Neural cell (in vitro differentiated cells): ENCODE measurements around the gene DYNLT4. TPM values are rescaled to one million over a fixed set of nuclear protein-coding genes. Genes with fewer than 3 reads are reported as not detected.

Experiments used
- H2AFZ ChIP-seq: fragments of 200-600, 300-800 bp; sonication (generic), shearing (Covaris generic); 2 replicates; pipeline ENCODE4 v1.6.0; 2014; ENCODE audit warnings: low read depth, mild to moderate bottlenecking, antibody characterized with exemption, low read length, moderate library complexity
- H3F3A ChIP-seq: fragments of 200-600 bp; shearing (Covaris generic); 2 replicates; pipeline ENCODE4 v1.6.1; 2016; ENCODE audit warnings: mild to moderate bottlenecking, moderate library complexity, mixed read lengths, antibody characterized with exemption, low read length; ENCODE audit not compliant: insufficient read depth, poor library complexity, severe bottlenecking
- H3K27ac ChIP-seq: fragments of 200-600, 300-800 bp; sonication (generic), shearing (Covaris generic); 2 replicates; pipeline ENCODE4 v1.5.1; 2014; ENCODE audit warnings: mild to moderate bottlenecking, low read length, moderate library complexity
- H3K27me3 ChIP-seq: fragments of 300-800, 200-600 bp; sonication (generic), shearing (Covaris generic); 2 replicates; pipeline ENCODE4 v1.6.0; 2014; ENCODE audit warnings: mild to moderate bottlenecking, low read depth, low read length, moderate library complexity; ENCODE audit not compliant: insufficient read depth
- H3K36me3 ChIP-seq: fragments of 300-800, 200-600 bp; sonication (generic), shearing (Covaris generic); 2 replicates; pipeline ENCODE4 v1.5.1; 2014; ENCODE audit warnings: mild to moderate bottlenecking, antibody characterized with exemption, low read length, moderate library complexity; ENCODE audit not compliant: insufficient read depth
- H3K4me2 ChIP-seq: fragments of 300-800, 200-600 bp; sonication (generic), shearing (Covaris generic); 2 replicates; pipeline ENCODE4 v1.6.0; 2014; ENCODE audit warnings: mild to moderate bottlenecking, low read length
- H3K4me3 ChIP-seq: fragments of 300-800, 200-600 bp; sonication (generic), shearing (Covaris generic); 2 replicates; pipeline ENCODE4 v1.5.1; 2014; ENCODE audit warnings: mild to moderate bottlenecking, low read length, moderate library complexity
- H3K79me2 ChIP-seq: fragments of 200-600 bp; shearing (Covaris generic); replicated peaks from 2 replicates; pipeline ENCODE4 v1.6.0; 2014; ENCODE audit warnings: mild to moderate bottlenecking, low read length, moderate library complexity; ENCODE audit not compliant: insufficient read depth
- H3K9ac ChIP-seq: fragments of 300-800, 200-600 bp; sonication (generic), shearing (Covaris generic); 2 replicates; pipeline ENCODE4 v1.6.1; 2016; ENCODE audit warnings: mild to moderate bottlenecking, low read length, mixed read lengths
- H3K9me2 ChIP-seq: fragments of 200-600 bp; shearing (Covaris generic); 2 replicates; pipeline ENCODE4 v1.6.1; 2016; ENCODE audit warnings: mild to moderate bottlenecking, low read length, mixed read lengths; ENCODE audit not compliant: insufficient read depth
- H3K9me3 ChIP-seq: fragments of 200-600, 300-800 bp; sonication (generic), shearing (Covaris generic); 2 replicates; pipeline ENCODE4 v1.6.1; 2016; ENCODE audit warnings: mild to moderate bottlenecking, mixed run types, low read length, moderate library complexity, mixed read lengths
- H4K20me1 ChIP-seq: fragments of 200-600 bp; shearing (Covaris generic); 2 replicates; pipeline ENCODE4 v1.6.1; 2016; ENCODE audit warnings: mild to moderate bottlenecking, mixed run types; ENCODE audit not compliant: insufficient read depth
- EP300 ChIP-seq: fragments of 450-650 bp; conservative IDR thresholded peaks from 2 replicates; pipeline ENCODE4 v1.6.1; 2014; ENCODE audit warnings: antibody characterized with exemption, mild to moderate bottlenecking, moderate library complexity; ENCODE audit not compliant: poor library complexity, severe bottlenecking
- EZH2 ChIP-seq: fragments of 200-600, 300-800 bp; shearing (Covaris generic), sonication (generic); IDR thresholded peaks from 2 replicates; pipeline ENCODE4 v1.6.1; 2014; ENCODE audit warnings: antibody characterized with exemption, low read length, borderline replicate concordance, mild to moderate bottlenecking; ENCODE audit not compliant: insufficient read depth, poor library complexity, severe bottlenecking
- MXI1 ChIP-seq: fragments of 450-650 bp; conservative IDR thresholded peaks from 2 replicates; pipeline ENCODE4 v1.6.1; 2014; ENCODE audit warnings: antibody characterized with exemption, mild to moderate bottlenecking; ENCODE audit not compliant: poor library complexity, severe bottlenecking
- POLR2AphosphoS5 ChIP-seq: IDR thresholded peaks from 2 replicates; pipeline ENCODE4 v1.6.1; 2012
- RAD21 ChIP-seq: fragments of 450-650 bp; conservative IDR thresholded peaks from 2 replicates; pipeline ENCODE4 v1.6.1; 2014; ENCODE audit warnings: antibody characterized with exemption, mild to moderate bottlenecking, moderate library complexity
- SMC3 ChIP-seq: fragments of 450-650 bp; conservative IDR thresholded peaks from 2 replicates; pipeline ENCODE4 v1.6.1; 2014; ENCODE audit warnings: antibody characterized with exemption, mild to moderate bottlenecking, moderate library complexity; ENCODE audit not compliant: poor library complexity
- TAF1 ChIP-seq: IDR thresholded peaks from 2 replicates; pipeline ENCODE4 v1.6.1; 2012; ENCODE audit warnings: low read depth
- polyA plus RNA-seq: library from polyadenylated mRNA; depleted of rRNA; stranded (reverse); fragments of >200 nt; gene quantifications from 2 replicates; pipeline ENCODE4 v1.2.3, GENCODE V29; 2014
- TF ChIP-seq, protein P1 (sequence below): IDR thresholded peaks from 2 replicates; pipeline ENCODE4 v1.6.1; 2012; ENCODE audit warnings: borderline replicate concordance
- TF ChIP-seq, protein P2 (sequence below): fragments of 450-650 bp; IDR thresholded peaks from 2 replicates; pipeline ENCODE4 v1.5.1; 2014; ENCODE audit warnings: antibody characterized with exemption, mild to moderate bottlenecking, moderate library complexity; ENCODE audit not compliant: poor library complexity, severe bottlenecking

DYNLT4 gene
- polyA plus RNA-seq, 1 donor from 2014 or later: not detected

DNA sequence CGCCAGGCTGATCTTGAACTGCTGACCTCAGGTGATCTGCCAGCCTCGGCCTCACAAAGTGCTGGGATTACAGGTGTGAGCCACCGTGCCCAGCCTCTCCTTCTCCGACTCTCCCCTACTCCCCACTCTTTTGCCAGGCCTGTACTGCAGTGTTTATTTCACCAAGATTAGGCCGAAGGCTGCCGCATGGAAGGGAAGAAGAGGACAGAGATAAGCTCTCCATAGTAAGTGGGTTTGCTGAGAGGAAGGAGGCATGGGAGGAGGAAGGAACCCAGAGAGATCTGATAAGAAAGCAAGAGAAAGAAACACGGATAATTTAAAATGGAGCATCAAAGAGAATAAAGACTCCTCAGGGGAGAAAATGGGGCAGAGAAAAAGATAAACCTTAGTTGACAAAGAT lies 27.2 kb upstream of the DYNLT4 start:
- no peak overlapping the region for H3K4me2 ChIP-seq
- H3K4me3 ChIP-seq: no peak overlapping the region

DNA sequence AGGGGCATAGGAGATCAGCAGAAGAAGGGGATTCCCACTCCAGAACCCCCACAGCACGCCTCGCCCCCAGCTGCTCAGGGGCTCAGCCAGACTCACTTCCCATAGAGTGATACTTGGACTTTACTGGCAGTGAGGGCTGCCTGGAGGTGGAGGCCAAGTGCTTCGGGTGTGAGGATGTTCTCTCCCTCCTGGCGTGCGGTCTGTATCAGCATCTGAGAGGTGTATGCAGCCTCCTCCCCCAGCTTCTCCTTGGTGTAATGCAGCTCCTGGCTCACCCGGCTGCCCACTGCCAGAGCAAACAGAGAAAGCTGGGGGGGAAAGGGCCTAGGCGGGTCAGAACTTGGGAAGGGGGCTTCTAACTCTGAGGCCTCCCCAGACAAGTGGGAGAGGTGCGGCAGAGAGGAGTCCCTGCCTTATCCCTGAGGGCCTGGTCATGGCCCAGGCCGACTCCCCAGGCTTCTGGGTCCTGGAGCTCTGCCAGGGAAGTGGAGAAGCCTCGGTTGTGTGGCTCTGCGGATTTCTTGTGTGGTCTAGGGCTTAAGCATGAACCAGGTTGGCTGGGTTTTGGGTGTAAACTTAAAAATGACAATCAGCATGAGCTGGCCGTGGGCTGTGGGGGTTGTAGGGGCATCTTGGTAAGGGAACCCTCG lies 25.0 kb upstream of the DYNLT4 start:
- no peak for TF ChIP-seq RAD21
- H3K27ac ChIP-seq: no peak overlapping the region
- no peaks in the 10 kb centered on the region for H3K9me2 ChIP-seq
- no peak overlapping the region for H2AFZ ChIP-seq
- H3K79me2 ChIP-seq: no peaks in the 10 kb centered on the region
- no peaks in the 10 kb centered on the region for H3K36me3 ChIP-seq
- no peak overlapping the region for H3K4me2 ChIP-seq
- no peaks in the 10 kb centered on the region for H3K9me3 ChIP-seq
- no peaks in the 10 kb centered on the region for H3K27me3 ChIP-seq
- no peak overlapping the region for H3K4me3 ChIP-seq
- no peaks in the 10 kb centered on the region for H4K20me1 ChIP-seq
- no peak overlapping the region for H3K9ac ChIP-seq
- H3F3A ChIP-seq: no peaks in the 10 kb centered on the region

More for the DNA sequence above, 27.2 kb upstream of the DYNLT4 start:
- Histone ChIP-seq H3K27me3 (no peaks in the 10 kb centered on the region), H3K36me3 (no peaks in the 10 kb centered on the region), H3K9ac (no peak overlapping the region), H2AFZ (no peak overlapping the region), H3K27ac (no peak overlapping the region), H3K9me2 (no peaks in the 10 kb centered on the region), H3K9me3 (no peaks in the 10 kb centered on the region), H3F3A (no peaks in the 10 kb centered on the region), H4K20me1 (no peaks in the 10 kb centered on the region), H3K79me2 (no peaks in the 10 kb centered on the region)
- no peak for TF ChIP-seq POLR2AphosphoS5
- TF ChIP-seq, protein P1, sequence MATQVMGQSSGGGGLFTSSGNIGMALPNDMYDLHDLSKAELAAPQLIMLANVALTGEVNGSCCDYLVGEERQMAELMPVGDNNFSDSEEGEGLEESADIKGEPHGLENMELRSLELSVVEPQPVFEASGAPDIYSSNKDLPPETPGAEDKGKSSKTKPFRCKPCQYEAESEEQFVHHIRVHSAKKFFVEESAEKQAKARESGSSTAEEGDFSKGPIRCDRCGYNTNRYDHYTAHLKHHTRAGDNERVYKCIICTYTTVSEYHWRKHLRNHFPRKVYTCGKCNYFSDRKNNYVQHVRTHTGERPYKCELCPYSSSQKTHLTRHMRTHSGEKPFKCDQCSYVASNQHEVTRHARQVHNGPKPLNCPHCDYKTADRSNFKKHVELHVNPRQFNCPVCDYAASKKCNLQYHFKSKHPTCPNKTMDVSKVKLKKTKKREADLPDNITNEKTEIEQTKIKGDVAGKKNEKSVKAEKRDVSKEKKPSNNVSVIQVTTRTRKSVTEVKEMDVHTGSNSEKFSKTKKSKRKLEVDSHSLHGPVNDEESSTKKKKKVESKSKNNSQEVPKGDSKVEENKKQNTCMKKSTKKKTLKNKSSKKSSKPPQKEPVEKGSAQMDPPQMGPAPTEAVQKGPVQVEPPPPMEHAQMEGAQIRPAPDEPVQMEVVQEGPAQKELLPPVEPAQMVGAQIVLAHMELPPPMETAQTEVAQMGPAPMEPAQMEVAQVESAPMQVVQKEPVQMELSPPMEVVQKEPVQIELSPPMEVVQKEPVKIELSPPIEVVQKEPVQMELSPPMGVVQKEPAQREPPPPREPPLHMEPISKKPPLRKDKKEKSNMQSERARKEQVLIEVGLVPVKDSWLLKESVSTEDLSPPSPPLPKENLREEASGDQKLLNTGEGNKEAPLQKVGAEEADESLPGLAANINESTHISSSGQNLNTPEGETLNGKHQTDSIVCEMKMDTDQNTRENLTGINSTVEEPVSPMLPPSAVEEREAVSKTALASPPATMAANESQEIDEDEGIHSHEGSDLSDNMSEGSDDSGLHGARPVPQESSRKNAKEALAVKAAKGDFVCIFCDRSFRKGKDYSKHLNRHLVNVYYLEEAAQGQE: no peak
- TF ChIP-seq TAF1: no peak
- TF ChIP-seq EP300: no peak

DNA sequence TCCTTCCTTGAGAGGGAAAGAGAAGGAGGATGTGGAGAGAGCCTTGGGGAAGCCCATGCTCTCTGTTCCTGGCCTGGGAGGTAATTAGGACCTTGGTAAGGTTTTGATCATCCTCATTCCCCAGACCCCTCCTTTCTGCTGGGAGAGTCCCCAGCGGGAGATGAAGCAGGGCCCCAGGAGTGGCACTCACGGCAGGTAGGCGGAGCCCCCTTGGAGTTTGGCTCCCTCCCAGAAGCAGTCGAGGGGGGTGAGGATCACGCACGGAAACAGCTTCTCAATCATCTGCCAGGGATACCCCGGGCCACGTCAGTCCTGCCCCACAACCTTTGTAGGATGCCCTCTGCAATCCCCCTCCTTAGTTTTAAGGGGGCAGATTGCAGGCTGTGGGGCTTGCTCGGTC lies 24.4 kb upstream of the DYNLT4 start:
- H3K27me3 ChIP-seq: no peaks in the 10 kb centered on the region
- no peaks in the 10 kb centered on the region for H3K79me2 ChIP-seq
- no peaks in the 10 kb centered on the region for H3K9me3 ChIP-seq
- no peak overlapping the region for H2AFZ ChIP-seq
- H3K9ac ChIP-seq: no peak overlapping the region
- H3F3A ChIP-seq: no peaks in the 10 kb centered on the region
- H3K36me3 ChIP-seq: no peaks in the 10 kb centered on the region
- no peaks in the 10 kb centered on the region for H4K20me1 ChIP-seq
- TF ChIP-seq EZH2 (no peak), MXI1 (no peak), TAF1 (no peak), POLR2AphosphoS5 (no peak), EP300 (no peak), SMC3 (no peak), RAD21 (no peak)
- TF ChIP-seq, protein P2, sequence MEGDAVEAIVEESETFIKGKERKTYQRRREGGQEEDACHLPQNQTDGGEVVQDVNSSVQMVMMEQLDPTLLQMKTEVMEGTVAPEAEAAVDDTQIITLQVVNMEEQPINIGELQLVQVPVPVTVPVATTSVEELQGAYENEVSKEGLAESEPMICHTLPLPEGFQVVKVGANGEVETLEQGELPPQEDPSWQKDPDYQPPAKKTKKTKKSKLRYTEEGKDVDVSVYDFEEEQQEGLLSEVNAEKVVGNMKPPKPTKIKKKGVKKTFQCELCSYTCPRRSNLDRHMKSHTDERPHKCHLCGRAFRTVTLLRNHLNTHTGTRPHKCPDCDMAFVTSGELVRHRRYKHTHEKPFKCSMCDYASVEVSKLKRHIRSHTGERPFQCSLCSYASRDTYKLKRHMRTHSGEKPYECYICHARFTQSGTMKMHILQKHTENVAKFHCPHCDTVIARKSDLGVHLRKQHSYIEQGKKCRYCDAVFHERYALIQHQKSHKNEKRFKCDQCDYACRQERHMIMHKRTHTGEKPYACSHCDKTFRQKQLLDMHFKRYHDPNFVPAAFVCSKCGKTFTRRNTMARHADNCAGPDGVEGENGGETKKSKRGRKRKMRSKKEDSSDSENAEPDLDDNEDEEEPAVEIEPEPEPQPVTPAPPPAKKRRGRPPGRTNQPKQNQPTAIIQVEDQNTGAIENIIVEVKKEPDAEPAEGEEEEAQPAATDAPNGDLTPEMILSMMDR: no peak
- TF ChIP-seq, protein P1: no peak
- H3K9me2 ChIP-seq: no peaks in the 10 kb centered on the region
- no peak overlapping the region for H3K4me2 ChIP-seq
- H3K4me3 ChIP-seq: no peak overlapping the region
- H3K27ac ChIP-seq: no peak overlapping the region
